SH-SY5Y (cell line): Measurements from ENCODE around the gene SLC34A3.

Experiments used
- GATA2 ChIP-seq: IDR thresholded peaks from 2 replicates; pipeline ENCODE4 v1.6.1; 2011; ENCODE audit warnings: mild to moderate bottlenecking, low read depth, low read length
- GATA3 ChIP-seq: IDR thresholded peaks from 2 replicates; pipeline ENCODE4 v1.6.1; 2011; ENCODE audit warnings: low read depth, mild to moderate bottlenecking, low read length, moderate library complexity

DNA sequence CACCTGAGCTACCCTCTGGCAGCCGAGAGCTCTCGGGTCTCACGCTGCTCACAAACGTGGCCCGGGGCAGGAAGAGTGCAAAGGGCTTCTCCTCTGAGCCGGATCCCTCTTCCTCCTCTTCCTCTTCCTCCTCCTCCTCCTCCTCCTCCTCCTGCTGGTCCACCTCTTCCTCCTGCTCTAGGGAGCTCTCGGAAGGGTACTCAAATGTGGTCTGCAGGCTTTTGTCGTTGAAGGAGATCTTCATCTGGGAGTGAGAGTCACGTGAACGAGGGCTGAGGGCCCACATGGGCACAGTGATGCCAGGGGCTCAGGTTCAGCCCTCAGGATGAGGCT lies 38.3 kb upstream of the SLC34A3 start:
- TF ChIP-seq GATA2: no peak
- TF ChIP-seq GATA3: no peak
